NCI-H1417 (cell line): ENCODE measurements around the gene MEF2D.

Source experiments
- DNase-seq, 3 experiments: peaks; one replicate each; lab custom pipeline; 2025; lab: John Stamatoyannopoulos, UW

The MEF2D gene

DNA sequence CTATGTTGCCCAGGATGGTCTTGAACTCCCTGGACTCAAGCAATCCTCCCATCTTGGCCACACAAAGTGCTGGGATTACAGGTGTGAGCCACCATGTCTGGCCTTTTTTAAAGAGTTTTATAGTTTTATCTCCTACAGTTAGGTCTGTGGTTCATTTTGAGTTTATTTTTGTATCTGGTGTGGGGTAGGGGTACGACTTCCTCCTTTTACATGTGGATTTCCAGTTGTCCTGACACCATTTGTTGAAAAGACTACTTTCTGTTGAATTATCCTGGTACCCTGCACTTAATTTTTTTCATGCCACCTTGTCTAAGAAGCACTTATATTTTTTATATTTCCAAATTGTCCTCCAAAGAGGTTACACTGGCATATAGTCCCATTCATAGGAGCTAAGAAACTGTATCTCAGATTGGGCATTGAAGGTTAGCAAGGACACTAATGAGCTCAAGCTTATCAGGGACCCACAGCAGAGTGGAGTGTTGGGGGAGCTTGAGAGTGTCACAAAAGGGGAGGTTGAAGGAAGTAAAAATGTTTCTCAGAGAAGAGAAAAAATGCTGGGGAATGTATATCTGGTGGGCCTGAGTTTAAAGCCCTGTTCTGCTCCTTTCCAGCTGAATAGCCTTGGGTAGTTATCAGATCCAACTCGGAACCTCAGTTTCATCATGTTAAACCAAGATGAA, 23.4 kb upstream of the MEF2D start:
- no peak for DNase-seq

DNA sequence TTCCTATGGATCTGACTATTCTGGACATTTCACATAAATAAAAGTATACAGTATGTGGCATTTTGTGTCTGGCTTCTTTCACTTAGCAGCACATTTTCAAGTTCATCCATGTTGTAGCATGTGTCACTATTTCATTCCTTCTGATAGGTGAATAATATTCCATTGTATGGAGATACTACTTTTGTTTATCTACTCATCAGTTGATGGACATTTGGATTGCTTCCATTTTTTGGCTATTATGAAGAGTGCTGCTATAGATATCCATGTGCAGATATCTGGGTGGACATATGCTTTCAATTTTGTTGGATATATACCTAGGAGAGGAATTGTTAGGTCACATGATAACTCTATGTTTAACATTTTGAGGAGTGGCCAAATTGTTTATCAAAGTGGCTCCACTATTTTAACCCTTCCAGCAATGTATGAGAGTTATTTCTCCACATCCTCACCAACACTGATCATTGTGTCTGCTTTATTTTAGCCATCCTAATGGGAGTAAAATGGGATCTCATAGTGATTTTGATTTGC, 21.9 kb upstream of the MEF2D start:
- DNase-seq = no peak

DNA sequence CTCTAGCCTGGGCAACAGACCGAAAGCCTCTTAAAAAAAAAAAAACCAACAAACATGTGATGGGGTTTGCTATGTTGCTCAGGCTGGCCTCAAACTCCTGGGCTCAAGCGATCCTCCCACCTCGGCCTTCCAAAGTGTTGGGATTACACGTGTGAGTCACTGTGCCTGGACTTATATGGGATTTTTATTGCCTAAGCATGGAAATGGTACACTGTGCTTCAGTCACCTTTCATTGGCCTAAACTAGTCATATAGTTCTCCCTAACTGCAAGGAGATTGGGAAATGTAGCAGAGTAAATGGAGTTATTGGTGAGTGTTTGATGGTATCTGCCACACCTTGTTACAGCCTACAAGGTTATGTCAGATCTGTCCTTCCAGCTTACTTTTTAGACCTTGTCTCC, 17.2 kb upstream of the MEF2D start:
- no peak for DNase-seq

DNA sequence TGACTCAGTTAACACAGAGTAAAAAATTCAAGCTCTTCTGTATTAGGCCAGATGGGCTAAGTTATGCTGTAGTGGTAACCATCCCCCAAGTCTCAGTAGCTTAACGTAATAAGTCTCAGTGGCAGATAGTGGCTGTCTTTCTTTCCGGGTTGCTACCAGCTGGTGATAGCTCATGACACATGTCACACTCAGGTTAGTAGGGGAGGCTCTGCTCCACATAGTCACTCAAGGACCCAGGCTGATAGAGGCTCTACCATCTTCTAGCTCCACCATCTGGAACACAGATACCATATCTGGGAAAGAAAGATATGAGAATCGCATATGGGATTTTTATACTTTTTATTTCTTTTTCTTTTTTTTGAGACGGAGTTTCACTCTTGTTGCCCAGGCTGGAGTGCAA, 16.2 kb upstream of the MEF2D start:
- no peak for DNase-seq

DNA sequence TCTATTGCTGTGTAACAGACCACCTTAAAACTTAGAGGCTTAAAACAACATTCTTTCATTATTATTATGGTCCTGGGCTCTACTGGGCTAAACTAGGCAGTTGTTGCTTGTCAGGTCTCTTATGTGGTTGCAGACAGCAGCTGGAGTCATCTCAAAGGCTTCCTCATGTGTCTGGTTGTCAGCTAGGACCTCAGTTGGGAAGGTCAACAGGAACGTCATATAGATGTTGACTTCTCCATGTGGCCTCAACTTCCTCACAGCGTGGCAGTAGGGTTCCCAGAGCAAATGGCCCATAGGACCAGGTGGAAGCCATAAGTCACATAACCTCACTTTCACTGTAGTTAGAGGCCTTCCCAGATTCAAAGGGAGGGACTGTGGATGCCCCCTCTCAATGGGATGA, 15.4 kb upstream of the MEF2D start:
- no peak for DNase-seq

DNA sequence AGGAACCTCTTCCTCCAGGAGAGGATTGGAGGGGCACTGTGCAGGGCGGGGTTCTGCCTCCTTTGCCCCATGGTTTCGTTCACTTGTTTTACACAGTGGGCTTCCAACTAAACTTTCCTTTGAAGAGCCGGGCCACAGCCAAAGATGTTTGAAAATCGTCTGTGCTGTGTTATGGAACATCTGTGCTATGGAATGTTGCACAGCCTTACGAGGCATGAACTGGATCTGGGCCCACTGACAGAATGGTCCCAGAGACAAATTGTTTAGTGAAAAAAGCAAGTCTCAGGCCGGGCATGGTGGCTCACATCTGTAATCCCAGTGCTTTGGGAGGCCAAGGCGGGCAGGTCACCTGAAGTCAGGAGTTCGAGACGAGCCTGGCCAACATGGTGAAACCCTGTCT, 12.6 kb upstream of the MEF2D start:
- no peak for DNase-seq

DNA sequence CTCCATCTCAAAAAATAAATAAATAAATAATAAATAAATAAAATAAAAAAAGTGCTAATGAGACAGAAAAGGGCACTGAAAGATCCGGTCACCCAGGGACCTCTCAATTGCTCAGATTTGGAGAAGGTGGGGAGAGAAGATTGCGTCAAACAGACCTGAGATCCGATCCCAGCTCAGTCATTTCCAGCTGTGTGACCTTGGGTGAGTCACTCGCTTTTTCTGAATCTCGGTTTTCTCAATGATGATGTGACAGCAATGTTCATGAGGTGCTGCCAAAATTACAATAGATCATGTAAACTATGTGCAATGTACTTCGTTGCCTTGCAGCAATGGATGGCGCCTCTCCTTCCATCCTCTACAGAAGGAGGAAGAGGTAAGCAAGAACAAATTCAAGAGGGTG, 11.1 kb upstream of the MEF2D start:
- DNase-seq = no peak

DNA sequence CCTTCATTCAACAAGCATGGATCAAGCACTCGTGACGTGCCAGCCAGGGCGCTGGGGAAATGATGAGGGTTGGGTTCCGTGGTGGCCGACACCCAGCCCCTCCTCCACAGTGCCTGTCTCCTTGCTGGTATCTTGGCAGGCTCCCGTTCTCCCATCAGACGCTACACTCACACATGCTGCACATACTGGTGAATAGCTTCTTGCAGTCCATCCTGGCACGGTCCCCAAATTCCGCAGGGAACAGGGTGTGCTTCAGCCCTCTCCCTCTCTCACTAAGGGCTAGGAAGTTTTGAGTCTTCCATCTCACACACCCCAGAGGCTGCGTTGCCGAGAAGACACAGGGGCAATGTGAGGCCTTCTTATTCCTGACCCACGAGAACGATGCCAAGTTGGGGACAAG, 10.1 kb upstream of the MEF2D start:
- no peak for DNase-seq

DNA sequence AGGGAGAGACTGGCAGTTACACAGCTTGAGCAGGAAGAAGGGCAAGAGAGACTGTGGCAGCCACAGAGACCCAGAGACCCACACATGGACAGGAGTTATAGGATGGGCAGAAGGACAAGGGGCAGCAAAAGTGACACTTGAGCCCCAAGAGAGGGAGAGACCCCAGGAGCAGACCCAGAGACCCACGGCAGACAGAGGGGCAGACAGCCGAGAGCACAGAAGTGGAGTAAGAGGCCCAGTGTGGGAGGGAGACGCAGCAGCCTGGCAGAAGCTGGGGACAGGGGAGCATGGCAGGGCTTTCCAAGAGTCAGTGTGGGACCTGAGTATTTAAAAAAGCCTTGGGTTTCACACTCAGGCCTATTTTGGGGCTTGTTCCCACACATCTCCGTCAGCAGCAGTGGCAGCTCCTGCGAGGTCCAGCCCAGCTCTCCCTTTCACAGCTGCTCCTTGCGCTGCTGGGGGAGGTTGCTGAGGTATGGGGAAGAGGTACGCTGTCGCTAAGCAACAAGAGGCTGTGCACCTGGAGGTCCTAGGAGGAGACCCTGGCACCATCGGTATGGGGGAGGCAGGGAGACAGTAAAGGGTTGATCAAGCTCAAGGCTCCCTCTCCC, 9.0 kb upstream of the MEF2D start:
- peak in 1 of 3 experiments; percentile 42 for DNase-seq

DNA sequence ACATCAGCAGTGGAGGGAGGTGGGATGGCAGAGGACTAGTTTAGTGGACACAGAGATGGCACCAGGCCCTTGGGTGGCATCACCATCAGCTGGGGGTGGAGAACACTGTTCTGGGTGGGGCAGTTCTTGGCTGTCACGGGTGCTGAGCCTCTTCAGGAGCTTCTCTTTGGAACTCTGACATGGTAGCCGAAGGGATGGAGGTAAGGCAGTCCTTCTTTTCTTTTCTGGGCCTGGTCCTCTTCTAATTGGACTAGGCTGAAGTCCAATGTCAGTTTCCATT, 8.3 kb upstream of the MEF2D start:
- no peak for DNase-seq

DNA sequence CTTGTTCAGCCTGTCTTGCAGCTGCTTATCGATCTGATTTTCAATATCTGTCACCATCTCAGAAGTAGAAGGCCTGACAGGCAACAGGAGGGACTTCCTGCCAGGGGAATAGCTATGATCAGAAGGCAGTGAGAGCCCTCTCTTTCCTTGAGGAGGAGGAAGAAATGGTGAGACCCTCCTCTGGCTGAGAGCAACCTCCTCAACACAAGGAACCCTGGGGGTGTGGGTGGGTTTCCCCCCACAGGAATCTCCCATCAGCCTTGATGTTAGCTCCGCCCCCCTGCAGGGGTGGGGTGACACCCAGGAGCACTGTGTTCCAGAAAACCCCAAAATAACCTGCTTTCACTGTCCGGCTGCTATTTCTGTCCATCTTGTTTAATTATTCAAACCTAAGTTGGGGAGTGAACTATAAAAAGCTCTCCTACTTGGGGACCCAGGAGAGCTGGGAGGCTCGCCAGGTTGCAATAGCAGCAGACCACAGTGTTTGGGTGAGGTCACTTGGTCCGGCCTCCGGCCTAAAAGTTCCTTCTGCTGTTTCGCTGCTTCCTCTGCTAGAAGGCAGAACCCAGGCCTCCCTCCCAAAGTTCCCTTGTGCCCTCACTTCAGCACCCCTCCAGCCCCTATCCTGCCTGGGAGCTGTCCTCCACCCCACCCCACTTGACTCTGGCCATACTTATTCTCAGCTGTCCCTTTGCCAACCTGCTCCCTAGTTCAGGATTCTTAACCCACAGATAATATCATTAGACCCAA, 7.8 kb upstream of the MEF2D start:
- DNase-seq = no peak

DNA sequence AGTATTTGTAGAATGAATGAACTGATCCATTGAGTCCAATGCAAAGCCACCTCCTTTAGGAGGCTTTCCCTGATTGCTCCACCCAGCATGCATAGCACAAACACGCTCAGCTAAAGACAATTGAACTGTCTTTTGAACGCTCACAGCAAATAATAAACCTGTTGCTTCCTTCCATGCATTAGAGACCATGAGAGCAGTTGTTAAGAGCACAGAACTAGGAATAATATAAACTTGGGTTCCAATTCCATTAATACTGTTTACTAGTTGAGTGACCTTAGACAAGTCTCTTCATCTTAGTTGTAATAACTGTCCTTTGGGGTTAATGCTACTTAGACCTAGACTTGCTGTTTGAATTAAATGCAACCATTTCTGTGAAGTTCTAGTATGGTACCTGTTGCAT, 5.9 kb upstream of the MEF2D start:
- DNase-seq = no peak

DNA sequence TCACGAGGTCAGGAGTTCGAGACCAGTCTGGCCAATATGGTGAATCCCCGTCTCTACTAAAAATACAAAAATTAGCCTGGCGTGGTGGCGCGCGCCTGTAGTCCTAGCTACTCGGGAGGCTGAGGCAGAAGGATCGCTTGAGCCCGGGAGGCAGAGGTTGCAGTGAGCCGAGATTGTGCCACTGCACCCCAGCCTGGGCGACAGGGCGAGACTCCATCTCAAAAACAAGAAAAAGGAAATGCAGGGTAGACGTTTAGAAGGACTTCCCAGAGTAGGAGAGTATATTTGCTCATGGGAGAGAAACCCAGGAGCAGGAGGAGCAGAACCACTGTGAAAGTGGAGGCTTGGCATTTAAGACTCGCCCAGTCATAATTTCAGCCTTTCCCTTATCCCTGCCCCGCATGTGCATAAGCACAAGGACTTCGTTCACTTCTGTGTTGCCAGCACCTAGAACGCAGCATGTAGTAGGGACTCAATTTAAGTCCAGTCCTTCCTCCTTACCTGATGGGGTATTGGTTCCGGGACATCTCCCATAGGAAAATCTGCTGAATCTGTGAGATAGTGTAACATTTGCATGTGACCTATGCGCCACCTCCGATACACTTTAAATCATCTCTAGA, 5.2 kb upstream of the MEF2D start:
- DNase-seq = no peak

DNA sequence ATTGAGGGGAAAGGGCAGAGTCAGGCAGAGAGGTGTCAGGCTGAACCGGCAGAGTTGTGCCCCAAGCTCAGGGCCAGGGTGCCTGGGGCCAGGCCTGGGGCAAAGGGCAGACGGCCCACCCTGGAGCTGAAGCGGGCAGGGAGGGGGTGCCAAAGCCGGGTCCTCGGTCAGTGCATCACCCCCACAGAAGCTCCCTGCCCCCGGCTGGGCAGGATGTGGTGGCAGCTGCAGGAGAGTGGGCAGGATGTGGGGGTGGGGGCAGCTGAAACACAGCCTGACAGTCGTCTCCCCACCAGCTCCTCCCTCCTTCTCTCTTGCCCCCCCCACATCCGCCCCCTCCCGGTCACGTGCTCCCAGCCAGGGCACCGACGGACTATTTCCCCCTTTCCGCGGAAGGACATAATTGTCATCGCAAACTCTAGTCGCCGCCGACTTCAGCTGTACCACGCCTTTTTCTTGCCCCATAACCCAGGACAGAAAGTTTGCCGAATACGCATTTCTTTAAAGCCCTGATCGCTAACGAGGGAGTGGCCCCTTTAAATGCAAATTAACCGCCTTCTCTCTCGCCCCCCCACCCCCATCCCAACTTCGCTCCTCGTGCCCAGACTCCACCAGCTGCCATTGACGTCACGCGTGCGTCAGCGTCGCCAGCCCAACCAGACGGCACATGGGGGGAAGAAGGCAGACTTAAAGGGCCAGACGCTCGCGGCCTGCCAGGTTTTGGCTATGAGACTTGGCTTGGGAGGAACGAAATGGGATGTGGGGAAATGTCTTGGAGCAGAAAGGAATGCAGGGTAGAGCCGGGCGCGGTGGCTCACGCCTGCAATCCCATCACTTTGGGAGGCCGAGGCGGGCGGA, 4.5 kb upstream of the MEF2D start:
- peak; percentile 97 to 99 (median 98) for DNase-seq

DNA sequence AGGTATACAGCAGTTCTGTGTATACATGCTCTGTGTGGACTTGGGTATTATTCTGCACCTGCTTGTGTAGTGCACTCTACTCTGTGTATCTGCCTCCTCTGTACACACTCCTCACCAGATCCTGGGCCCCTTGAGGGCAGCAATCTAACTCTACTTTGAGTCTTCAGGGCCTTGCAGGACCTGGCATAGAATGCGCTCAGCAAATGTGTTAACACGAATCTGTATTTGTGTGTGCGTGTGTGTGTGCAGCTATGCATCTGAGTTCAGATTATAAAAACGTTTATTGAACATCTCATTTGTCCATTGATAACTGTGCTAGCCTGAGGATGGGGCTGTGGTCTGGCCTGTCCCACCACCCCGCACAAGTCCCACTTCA, 3.9 kb upstream of the MEF2D start:
- peak in 2 of 3 experiments; percentile 48 to 59 for DNase-seq

DNA sequence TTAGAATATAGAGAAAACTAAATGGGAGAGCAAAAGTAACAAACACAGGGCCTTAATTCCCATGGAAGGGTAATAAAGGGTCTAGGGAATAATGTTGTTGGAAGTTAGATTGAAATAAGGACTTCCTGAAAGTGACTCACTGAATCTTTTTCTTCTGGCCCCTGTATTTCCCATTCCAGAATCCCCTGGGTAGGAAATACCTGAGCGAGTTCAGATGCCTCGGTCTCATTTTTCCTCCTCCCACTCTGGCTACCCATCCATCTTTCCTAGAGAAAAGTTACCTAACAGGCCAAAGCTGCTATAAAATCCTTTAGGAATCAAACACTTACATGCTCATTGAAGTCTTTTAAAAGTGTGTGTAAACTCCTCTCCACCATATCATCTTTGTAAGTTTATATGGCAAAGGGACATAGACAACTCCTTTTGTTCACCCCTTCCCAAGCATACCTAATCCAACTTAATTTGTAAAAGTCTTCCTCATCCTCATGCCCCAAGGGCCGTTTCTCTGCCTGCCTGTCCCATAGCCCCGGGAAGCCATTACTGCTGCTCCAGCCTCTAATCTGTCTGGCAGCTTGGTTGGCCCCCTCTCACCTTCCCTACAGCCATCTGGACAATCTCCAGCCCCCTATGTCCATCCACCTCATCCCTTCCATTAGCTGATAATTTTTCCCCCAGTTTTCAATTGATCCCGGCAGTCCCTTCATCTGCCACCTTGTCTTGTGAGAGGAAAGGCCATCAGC, 3.3 kb upstream of the MEF2D start:
- DNase-seq = no peak

DNA sequence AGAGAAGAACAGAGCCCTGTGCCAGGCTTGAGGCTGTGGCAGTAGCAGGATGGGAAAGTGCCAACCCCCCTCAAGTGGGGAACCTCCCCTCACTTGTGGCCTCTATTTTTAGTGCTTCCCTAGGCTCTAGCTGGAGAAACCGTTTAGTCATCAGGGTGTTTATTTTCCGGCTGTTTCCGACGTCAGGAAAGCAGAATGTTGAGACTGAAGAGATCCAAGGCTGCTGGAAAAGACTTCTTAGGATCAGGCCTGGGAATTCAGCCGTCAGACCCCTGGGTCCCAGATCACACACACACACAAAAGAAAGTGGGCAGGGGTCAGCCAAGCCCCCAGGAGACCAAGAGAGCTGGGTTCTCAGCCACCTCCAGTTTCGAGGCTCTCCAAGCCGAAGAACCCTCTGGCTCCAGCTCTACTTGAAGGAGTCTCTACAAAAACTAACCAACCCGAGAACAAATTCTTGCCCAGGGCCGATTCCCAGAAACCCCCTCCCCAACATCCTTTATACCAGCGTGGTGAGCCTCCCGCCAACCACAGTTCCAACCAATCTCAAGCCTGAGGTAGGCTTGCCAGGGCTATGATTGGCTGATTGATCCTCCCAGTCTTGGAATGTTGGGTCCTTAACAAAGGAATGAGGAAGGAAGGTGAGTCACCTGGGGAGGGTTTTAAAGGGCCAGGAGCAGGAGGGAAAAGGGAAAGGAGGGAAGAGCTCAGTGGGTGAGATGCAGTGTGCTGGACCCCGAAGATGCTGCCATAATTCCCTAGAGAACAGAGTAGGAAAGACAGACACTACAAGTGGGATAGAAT, 2.5 kb upstream of the MEF2D start:
- no peak for DNase-seq

DNA sequence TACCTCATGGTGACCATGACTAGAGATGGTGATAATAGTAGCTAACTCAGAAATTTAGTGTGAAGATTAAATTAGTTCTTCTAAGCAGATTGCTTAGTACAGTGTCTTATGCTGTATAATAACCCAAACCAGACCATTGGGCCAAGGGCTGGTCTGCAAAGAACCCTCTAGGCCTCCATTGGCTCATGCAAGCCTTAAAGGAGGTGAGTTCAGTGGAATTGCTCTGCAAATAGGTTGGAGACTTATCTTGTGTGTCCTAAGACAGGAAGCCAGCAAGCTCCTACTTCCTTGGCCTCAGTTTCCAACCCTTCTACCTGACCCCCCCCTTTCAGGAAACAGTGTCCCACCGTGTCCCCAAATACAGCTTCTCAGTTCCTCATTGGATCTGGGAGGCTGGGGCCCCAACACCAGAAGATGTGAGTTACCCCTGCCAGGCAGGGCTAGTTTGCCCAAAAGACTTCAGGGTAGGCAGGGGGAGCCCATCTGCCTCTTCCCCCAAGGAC, 1.9 kb upstream of the MEF2D start:
- no peak for DNase-seq

DNA sequence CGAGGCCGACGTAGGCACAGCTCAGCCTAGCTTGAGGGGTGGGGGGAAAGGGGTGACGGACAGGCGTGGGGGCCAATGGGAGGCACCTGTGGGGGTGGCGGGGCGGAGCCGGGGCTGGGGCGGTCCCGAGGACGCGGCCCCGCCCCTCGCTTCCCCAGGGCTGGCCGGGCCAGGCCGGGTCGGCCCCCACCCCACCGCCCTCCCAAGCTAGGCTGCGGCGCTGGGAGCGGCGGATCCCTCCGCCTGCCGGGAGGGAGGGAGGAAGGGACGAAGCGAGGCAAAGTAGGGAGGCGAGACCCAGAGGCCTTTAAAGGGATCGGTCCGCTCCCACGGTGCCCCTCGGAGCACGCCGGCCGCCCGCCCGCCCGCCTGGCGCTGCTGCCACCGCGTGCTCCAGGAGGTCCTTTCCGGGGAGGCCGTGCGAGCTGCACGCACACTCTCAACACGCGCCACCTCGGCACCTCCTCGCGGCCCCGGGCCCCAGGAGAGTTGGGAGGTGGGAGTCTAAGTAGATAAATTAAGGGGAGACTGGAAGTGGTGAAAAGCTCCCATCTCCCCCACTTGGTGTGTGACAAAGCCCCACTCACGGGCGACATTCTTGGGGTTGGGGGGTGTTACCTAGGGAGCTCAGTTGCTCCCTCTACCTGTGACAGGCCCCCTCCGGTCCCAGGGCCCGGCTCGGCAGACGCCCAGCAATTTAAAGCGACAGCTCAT, 375 bp upstream of the MEF2D start:
- peak; percentile 95 to 98 (median 96) for DNase-seq
